ENCODE results near the gene CD5L.

The CD5L gene

DNA sequence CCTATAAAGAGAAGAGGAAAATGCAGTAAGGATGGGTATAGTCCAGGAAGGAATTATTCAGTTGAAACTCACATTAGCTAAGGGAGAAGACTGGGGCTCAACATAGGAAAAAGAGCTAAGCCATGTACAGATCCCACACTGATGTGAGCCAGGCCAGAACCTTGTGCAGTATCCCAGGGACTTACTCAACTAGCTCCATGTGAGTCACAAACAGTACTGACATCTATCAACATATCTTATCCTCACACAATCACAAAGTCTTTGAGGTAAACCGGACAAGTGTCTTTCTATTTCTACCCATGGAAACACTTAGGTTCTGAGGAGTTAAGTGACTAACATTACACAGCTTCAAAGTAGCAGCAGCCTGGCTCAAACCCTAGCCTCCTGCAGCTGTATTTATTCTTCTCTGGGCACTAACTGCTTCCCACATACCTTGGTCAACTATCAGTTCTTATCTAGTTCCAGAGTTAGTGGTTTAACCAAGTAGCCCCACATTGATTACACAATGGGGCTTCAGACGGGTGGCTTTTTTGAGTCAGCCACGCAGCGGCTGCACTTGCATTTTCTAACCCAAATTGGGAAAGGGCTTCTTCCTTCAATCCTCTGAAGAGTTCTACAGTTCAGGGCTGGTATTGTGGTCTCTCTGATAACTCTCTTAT lies 9.5 kb downstream of the CD5L start:
- DNase-seq = no peak
- H3K27me3 Mint-ChIP-seq = no peaks in the 10 kb centered on the region
- no peak overlapping the region for H3K27ac Mint-ChIP-seq
- H3K36me3 Mint-ChIP-seq = no peaks in the 10 kb centered on the region
- no peaks in the 10 kb centered on the region for H3K4me1 Mint-ChIP-seq
- no peaks in the 10 kb centered on the region for H3K9me3 Mint-ChIP-seq
- no peak overlapping the region for H3K4me3 Mint-ChIP-seq
- CTCF ChIA-PET = no interaction called here

DNA sequence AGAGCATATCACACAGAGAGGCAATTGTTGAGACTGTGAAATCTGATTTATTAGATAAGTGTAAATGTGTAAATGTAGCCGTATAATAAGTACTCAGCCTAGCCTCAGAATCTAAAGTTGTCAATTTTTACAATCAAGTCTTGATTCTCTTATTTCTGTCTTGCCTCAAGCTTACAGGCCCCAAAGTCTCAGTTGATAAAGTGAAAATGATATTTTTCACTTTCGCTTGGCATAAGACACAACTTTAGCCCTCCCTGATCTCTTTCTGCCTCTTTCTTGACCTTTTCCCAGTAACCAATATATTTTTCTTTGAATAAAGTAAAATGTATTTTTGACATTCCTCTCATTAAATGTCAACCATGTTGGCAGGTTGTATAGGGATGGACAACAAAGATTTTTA lies 10.7 kb downstream of the CD5L start:
- Mint-ChIP-seq H3K4me1 (no peaks in the 10 kb centered on the region), H3K9me3 (no peaks in the 10 kb centered on the region), H3K4me3 (no peak overlapping the region), H3K36me3 (no peaks in the 10 kb centered on the region), H3K27me3 (no peaks in the 10 kb centered on the region), H3K27ac (no peak overlapping the region)
- CTCF ChIA-PET = no interaction called here
- DNase-seq = no peak

DNA sequence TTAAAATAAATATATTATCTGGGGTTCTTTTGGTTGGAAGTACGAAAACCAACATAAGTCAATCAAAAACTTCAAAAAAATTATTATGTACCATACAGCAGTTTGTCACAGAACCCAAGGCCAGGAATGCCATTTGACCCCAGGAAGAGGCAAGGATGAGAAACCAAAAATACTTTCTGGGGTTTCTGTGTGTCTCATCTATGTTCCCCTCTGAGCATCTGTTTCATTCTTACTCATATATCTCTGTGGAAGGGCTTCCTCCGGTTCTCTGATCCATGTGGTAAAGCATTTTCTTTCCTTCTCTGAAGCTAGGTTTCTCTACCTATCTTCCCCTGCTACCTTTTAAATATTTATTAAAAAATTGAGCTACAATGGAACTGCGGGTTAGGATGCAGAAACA lies 11.9 kb downstream of the CD5L start:
- H3K36me3 Mint-ChIP-seq = no peaks in the 10 kb centered on the region
- H3K27me3 Mint-ChIP-seq = no peaks in the 10 kb centered on the region
- H3K27ac Mint-ChIP-seq = no peak overlapping the region
- CTCF ChIA-PET = no interaction called here
- H3K4me1 Mint-ChIP-seq = no peaks in the 10 kb centered on the region
- H3K4me3 Mint-ChIP-seq = no peak overlapping the region
- DNase-seq = no peak
- H3K9me3 Mint-ChIP-seq = no peaks in the 10 kb centered on the region

DNA sequence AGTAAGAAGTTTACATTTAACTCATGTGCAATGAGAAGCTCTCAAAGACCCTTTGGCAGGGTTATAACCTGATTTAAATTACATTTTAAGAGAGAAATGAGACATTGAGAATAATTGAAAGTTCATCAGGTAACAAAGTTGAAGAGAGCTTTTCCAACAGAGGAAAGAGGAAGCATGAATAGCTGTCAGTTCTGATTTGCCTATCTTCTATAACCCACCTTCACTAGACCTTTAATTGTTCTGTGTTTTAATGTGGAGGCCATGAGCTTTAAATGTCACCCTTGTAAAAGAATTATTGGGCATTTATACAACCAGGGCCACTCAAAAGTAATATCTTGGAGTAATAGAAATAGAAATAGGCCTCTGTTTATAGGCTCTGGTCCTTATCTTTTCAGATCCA lies 12.4 kb downstream of the CD5L start:
- no peak for DNase-seq
- no peaks in the 10 kb centered on the region for H3K4me1 Mint-ChIP-seq
- no peaks in the 10 kb centered on the region for H3K36me3 Mint-ChIP-seq
- no peaks in the 10 kb centered on the region for H3K27me3 Mint-ChIP-seq
- CTCF ChIA-PET = no interaction called here
- H3K9me3 Mint-ChIP-seq = no peaks in the 10 kb centered on the region
- no peak overlapping the region for H3K27ac Mint-ChIP-seq
- H3K4me3 Mint-ChIP-seq = no peak overlapping the region

DNA sequence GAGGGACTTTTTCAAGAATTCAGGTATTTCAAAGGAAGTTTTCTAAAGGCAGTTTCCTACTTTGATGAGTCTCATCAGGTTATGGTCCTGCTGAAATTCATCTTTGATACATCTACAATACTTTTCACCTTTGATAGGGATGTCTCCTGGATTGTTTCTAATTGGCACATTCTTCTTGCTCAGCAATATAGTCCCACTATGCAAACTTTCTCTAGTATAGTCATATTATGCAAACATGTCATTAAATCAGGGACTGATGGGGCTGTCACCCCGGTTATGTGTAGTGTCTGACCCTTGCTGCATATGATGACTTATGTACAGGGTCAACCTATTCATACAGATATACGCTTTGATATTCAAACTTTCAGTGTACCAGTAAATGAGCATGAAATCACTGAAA lies 21.3 kb downstream of the CD5L start:
- no peaks in the 10 kb centered on the region for H3K9me3 Mint-ChIP-seq
- no peak overlapping the region for H3K4me3 Mint-ChIP-seq
- no peaks in the 10 kb centered on the region for H3K36me3 Mint-ChIP-seq
- H3K4me1 Mint-ChIP-seq = no peaks in the 10 kb centered on the region
- H3K27ac Mint-ChIP-seq = no peak overlapping the region
- H3K27me3 Mint-ChIP-seq = no peaks in the 10 kb centered on the region
- no peak for DNase-seq
- CTCF ChIA-PET = no interaction called here

DNA sequence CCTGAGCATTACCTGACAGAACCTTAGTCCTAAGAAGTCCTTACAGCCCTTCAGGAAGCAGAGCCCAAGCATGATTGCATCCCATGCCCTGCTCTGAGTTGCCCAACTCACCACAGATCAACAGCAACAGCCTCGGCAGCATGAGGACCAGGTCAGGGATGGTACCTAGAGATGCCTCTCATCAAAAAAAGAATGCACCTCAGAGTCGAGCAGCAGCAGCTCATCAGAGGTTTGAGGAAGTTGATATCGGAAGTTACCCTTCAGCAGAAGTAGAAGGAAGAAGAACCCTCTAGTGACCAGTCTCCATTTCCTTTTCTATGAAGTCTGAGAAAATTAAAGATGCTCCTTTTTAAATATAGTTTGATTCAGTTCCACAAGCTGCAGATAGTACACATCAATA lies 21.7 kb downstream of the CD5L start, which contains the start of gene FCRL1:
TSS of gene FCRL1 (minus strand) at position 225 of the 400 bp plus-strand sequence. CDS start at position 142, 83 bp downstream.
- CTCF ChIA-PET = no interaction called here
- H3K9me3 Mint-ChIP-seq = no peaks in the 10 kb centered on the region
- H3K4me3 Mint-ChIP-seq = no peak within 1 kb of the TSS
- no peaks in the 10 kb centered on the region for H3K27me3 Mint-ChIP-seq
- H3K4me1 Mint-ChIP-seq = no peaks in the 10 kb centered on the region
- no peaks in the 10 kb centered on the region for H3K36me3 Mint-ChIP-seq
- no peak for DNase-seq
- H3K27ac Mint-ChIP-seq = no peak within 1 kb of the TSS

DNA sequence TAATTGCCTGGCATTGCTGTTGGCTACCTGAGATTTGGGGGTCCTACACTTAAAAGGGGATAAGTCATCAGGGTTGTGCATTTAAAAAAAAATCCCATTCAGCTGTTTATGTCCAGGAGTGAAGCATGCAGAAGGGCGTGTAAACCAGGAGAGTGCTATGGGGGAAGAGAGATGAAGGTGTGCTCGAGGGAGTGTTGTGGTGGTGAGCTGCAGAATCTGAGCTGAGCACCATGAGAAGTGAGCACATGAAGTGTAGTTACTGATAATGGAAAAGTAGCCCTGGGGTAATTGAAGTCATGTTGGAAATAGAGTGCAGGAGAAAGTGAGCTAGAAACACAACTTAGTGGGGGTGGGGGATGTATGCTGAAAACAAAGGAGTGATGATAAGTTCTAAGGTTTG lies 22.4 kb downstream of the CD5L start:
- CTCF ChIA-PET = no interaction called here
- Mint-ChIP-seq H3K36me3 (no peaks in the 10 kb centered on the region), H3K27ac (no peak overlapping the region), H3K9me3 (peaks cover 2% of the 10 kb centered on the region), H3K4me3 (no peak overlapping the region), H3K27me3 (no peaks in the 10 kb centered on the region), H3K4me1 (no peaks in the 10 kb centered on the region)
- no peak for DNase-seq

DNA sequence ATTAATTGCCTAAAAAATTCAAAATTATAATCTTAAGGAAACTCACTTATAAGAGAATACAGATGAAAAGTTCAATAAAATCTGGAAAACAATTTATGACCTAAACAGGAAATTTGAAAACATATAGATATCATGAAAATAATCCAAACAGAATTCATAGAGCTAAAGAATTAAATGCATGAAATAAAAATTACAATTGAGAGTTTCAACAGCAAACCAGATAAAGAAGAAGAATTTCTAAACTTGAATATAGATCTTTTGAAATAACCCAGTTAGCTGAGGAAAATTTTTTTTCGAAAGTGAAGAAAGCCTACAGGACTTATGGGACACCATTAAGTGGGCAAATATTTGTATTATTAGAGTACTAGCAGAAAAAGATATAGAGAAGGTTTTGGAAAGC lies 28.3 kb downstream of the CD5L start:
- Mint-ChIP-seq H3K9me3 (peaks cover 16% of the 10 kb centered on the region), H3K27ac (no peak overlapping the region), H3K4me1 (no peaks in the 10 kb centered on the region), H3K36me3 (no peaks in the 10 kb centered on the region), H3K4me3 (no peak overlapping the region), H3K27me3 (no peaks in the 10 kb centered on the region)
- CTCF ChIA-PET = no interaction called here
- no peak for DNase-seq

DNA sequence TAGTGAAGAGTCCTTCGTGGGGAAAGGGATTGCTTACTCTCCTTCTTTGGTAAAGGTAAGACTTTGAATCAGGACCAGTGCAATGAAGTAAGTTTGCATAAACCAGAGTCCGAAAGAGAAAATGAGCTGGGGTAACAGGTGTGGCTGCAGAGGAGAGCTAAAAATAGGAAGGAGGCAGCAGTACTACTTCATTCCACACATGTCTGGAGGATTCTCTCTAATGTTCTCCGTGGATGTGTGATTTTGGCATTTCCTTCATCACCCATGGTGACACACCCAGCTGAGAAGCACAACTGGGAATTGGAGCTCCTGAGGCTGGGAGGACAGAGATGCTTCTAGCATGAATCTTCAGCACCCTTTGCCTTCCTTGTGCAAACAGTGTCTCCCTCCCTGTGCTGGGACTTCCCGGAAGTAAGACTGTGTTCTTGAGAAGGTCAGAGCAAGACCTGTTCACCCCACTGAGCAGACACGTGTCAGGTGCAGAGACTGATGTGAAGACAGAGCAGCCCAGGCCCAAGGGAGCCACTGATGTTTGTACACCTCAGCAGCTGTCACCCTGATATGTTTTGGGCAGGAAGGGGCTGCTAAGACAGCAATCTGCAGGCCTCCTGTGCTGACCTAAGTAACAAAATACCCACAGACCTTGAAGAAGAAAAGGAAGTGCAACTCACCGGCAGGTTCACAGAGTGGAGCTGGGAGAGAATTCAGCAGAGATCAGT lies 35.0 kb downstream of the CD5L start:
- H3K4me1 Mint-ChIP-seq = no peaks in the 10 kb centered on the region
- peaks cover 10% of the 10 kb centered on the region for H3K27me3 Mint-ChIP-seq
- H3K27ac Mint-ChIP-seq = no peak overlapping the region
- H3K9me3 Mint-ChIP-seq = no peaks in the 10 kb centered on the region
- no peak overlapping the region for H3K4me3 Mint-ChIP-seq
- no peak for DNase-seq
- H3K36me3 Mint-ChIP-seq = no peaks in the 10 kb centered on the region
- CTCF ChIA-PET = interaction anchor here (1.2 kb wide), 1 partner anchor 24 kb away, joined by 3 read pairs; no protein-coding TSS in a partner anchor

DNA sequence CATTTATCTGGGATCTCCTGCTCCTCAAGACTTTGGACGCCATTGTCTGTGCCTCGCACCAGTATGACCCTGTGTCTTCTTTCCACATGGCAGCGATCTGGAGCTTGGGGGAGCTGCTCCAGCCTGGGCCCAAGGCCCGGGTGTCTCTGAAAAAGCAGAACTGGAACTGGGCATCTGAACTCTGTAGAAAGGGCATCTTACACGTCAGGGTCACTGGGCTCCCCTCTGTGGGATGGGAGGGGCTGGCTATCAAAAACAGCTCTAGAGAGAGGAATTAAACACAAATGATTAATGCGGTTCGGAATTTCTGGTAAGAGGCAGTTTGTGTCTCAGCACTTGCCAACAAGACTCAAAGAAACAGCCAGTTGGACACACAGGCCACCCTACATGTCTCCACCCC lies 37.8 kb downstream of the CD5L start:
- Mint-ChIP-seq H3K4me3 (no peak overlapping the region), H3K27ac (no peak overlapping the region), H3K36me3 (no peaks in the 10 kb centered on the region), H3K27me3 (peaks cover 10% of the 10 kb centered on the region), H3K4me1 (no peaks in the 10 kb centered on the region), H3K9me3 (no peaks in the 10 kb centered on the region)
- no peak for DNase-seq
- CTCF ChIA-PET = no interaction called here

DNA sequence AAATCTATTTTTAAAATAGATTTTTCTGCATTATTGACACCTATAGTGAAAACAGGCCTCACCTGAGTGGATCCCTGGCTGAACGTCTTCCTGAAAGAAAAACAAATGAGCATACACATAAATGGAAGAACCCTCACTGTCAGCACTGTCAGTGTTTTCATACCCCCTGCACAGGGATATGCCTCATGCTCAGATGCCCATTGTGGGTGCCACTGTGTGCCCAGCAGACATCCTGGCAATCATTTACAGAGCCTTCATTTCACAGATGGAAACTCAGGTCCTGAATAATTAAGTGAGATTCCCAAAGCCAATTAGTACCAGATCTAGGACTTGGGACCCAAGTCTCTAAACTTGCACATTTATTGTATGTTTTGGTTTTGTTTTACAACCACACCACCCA lies 41.6 kb downstream of the CD5L start:
- Mint-ChIP-seq H3K4me3 (no peak overlapping the region), H3K36me3 (no peaks in the 10 kb centered on the region), H3K4me1 (no peaks in the 10 kb centered on the region), H3K27ac (no peak overlapping the region), H3K27me3 (no peaks in the 10 kb centered on the region), H3K9me3 (no peaks in the 10 kb centered on the region)
- DNase-seq = no peak
- CTCF ChIA-PET = no interaction called here

DNA sequence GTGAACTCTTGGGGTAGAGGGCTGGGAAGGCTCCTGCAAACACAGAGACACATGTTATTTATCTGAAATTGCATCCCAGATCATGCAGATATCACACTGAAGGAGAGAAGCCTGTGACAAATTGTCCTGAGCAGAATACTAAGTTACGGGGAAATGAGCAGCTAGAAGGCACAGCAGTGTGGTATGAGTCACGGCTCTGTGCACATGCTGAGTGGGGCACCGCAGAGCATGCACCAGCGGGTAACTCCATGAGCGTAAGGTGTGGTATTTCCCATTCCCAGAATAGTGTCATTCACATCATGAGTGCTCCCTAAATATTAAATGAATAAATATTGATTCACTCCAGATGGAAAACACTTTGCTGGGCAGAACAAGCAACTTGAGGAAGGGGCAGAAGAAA lies 43.4 kb downstream of the CD5L start:
- Mint-ChIP-seq H3K4me3 (no peak overlapping the region), H3K27ac (no peak overlapping the region), H3K9me3 (peaks cover 6% of the 10 kb centered on the region), H3K27me3 (no peaks in the 10 kb centered on the region), H3K4me1 (no peaks in the 10 kb centered on the region), H3K36me3 (no peaks in the 10 kb centered on the region)
- CTCF ChIA-PET = no interaction called here
- no peak for DNase-seq

DNA sequence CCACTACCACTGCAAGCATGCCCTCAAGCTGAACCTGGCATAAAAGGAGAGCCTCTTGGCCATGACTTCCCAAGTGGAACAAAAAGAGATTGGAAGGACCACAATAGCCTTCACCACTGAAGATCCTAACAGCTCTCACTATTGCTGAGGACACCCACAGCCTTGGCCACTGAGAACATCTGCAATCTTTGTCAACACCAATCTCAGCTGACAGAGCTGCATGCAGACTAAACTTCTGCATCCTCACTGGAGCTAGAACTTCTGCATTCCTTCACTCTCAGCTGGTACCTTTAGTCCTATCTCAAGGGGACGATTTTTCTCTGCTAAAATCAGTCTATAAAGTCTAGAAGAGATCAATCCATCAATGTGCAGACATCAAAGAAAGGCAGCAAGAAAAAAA lies 56.4 kb downstream of the CD5L start:
- no peak overlapping the region for H3K4me3 Mint-ChIP-seq
- H3K9me3 Mint-ChIP-seq = no peaks in the 10 kb centered on the region
- CTCF ChIA-PET = no interaction called here

DNA sequence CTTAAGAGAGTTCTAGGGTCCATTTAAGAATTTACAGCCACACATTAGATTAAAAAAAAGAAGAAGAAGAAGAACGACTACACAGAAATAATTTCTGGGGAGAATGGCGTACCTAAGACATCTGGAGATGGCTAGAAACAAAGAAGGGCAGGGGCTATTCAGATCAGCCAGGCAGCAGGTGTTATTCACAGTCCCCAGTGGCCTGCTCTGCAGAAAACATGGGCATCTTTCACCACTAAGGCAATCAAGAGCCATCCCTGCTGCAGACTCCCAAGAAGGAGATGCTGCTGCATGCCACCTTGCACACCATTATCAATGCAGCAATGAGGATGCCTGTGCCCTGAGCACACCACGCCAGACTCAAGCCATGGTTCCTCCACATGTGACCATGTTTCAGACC lies 56.8 kb downstream of the CD5L start:
- CTCF ChIA-PET = no interaction called here
- no peak overlapping the region for H3K27ac Mint-ChIP-seq
- no peaks in the 10 kb centered on the region for H3K9me3 Mint-ChIP-seq
- H3K4me1 Mint-ChIP-seq = no peaks in the 10 kb centered on the region
- DNase-seq = no peak
- no peaks in the 10 kb centered on the region for H3K36me3 Mint-ChIP-seq
- H3K27me3 Mint-ChIP-seq = no peaks in the 10 kb centered on the region
- H3K4me3 Mint-ChIP-seq = no peak overlapping the region

More for the DNA sequence above, 56.4 kb downstream of the CD5L start:
- Mint-ChIP-seq H3K27ac (no peak overlapping the region), H3K36me3 (no peaks in the 10 kb centered on the region), H3K4me1 (no peaks in the 10 kb centered on the region), H3K27me3 (no peaks in the 10 kb centered on the region)
- no peak for DNase-seq

DNA sequence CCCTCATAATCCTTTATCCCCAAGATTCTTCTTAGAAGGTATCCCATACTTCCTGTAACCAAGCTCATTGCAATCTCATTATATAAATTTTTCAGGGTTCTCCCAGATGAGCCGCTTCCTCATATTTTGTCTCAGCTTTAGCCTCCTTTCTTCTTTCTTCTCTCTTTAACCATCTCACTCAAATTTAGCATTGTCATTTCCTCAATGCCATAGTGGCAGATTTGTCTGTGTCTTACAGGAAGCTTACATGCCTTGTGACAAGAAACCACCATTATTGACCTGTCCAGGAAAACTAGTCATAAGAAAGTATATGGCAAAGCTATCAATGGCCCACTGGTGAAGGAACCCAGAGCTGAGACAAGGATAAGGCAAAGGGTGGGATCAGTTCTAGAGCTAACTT lies 58.7 kb downstream of the CD5L start:
- DNase-seq = no peak
- CTCF ChIA-PET = no interaction called here
- no peaks in the 10 kb centered on the region for H3K36me3 Mint-ChIP-seq
- no peaks in the 10 kb centered on the region for H3K9me3 Mint-ChIP-seq
- no peak overlapping the region for H3K4me3 Mint-ChIP-seq
- no peak overlapping the region for H3K27ac Mint-ChIP-seq
- no peaks in the 10 kb centered on the region for H3K27me3 Mint-ChIP-seq
- no peaks in the 10 kb centered on the region for H3K4me1 Mint-ChIP-seq

Measured in activated naive CD4-positive, alpha-beta T cell treated with anti-CD3 and anti-CD28 coated beads, Interleukin-2, amount 10 ng/mL, durations not matched to agents 7 days and 5 days (primary cell).